HEK293 (cell line): ENCODE measurements around the gene CDK14.

Experiments
- CTCF ChIA-PET: fragments of 350-600 bp; formaldehyde crosslinking; extraction: SDS; loops from one replicate; lab custom pipeline; 2021; ENCODE audit warnings: antibody characterized with exemption; lab: Yijun Ruan, JAX
- POLR2A ChIA-PET: fragments of 300-600 bp; formaldehyde crosslinking; extraction: SDS; loops from one replicate; lab custom pipeline; 2020; ENCODE audit warnings: antibody characterized with exemption, inconsistent platforms; lab: Yijun Ruan, JAX
- H3K27ac ChIP-seq: fragments of 200-500 bp; sonication (Bioruptor generic); 2 replicates; pipeline ENCODE4 v1.5.1; 2014; ENCODE audit warnings: low read depth, low read length, control low read depth, inconsistent platforms; ENCODE audit errors: extremely low read depth
- H3K36me3 ChIP-seq, 2 experiments: fragments of 200-500 bp in 1 of 2; sonication (Bioruptor generic) in 1 of 2; 1 replicate in 1 of 2; 2 replicates in 1 of 2; pipeline ENCODE4 v1.5.1; 2014 to 2017; ENCODE audit warnings: inconsistent platforms in 2 of 2, low read length in 2 of 2; ENCODE audit not compliant: control insufficient read depth in 2 of 2, insufficient read depth in 1 of 2
- H3K4me1 ChIP-seq: fragments of 200-500 bp; sonication (Bioruptor generic); 2 replicates; pipeline ENCODE4 v1.5.1; 2014; ENCODE audit warnings: mild to moderate bottlenecking, low read length, inconsistent platforms; ENCODE audit not compliant: control insufficient read depth, insufficient read depth
- H3K4me3 ChIP-seq: 2 replicates; pipeline ENCODE4 v1.5.1; 2011; ENCODE audit warnings: low read depth, mild to moderate bottlenecking, control low read depth, low read length, moderate library complexity
- H3K9me3 ChIP-seq: fragments of 200-500 bp; sonication (Bioruptor generic); 2 replicates; pipeline ENCODE4 v1.5.1; 2014; ENCODE audit warnings: low read depth, low read length, inconsistent platforms; ENCODE audit not compliant: control insufficient read depth, insufficient read depth
- FEZF1 ChIP-seq: fragments of 450-650 bp; formaldehyde crosslinking; IDR thresholded peaks from 2 replicates; pipeline ENCODE4 v1.5.1; 2016; ENCODE audit warnings: missing biosample characterization, missing genetic modification characterization
- REST ChIP-seq: fragments of 450-650 bp; formaldehyde crosslinking; IDR thresholded peaks from 2 replicates; pipeline ENCODE4 v1.5.1; 2016; ENCODE audit warnings: missing biosample characterization, missing genetic modification characterization
- ZBTB11 ChIP-seq: fragments of 450-650 bp; formaldehyde crosslinking; conservative IDR thresholded peaks from 2 replicates; pipeline ENCODE4 v1.5.1; 2016; ENCODE audit warnings: low read depth, missing biosample characterization, missing genetic modification characterization
- ZNF169 ChIP-seq: fragments of 450-650 bp; formaldehyde crosslinking; IDR thresholded peaks from 2 replicates; pipeline ENCODE4 v1.5.1; 2016; ENCODE audit warnings: missing biosample characterization, missing genetic modification characterization
- ZNF18 ChIP-seq: fragments of 450-650 bp; formaldehyde crosslinking; IDR thresholded peaks from 2 replicates; pipeline ENCODE4 v1.5.1; 2016; ENCODE audit warnings: missing biosample characterization, missing genetic modification characterization
- ZNF280D ChIP-seq: fragments of 450-650 bp; formaldehyde crosslinking; IDR thresholded peaks from 2 replicates; pipeline ENCODE4 v1.5.1; 2016; ENCODE audit warnings: missing biosample characterization, missing genetic modification characterization
- ZNF311 ChIP-seq: fragments of 450-650 bp; formaldehyde crosslinking; IDR thresholded peaks from 2 replicates; pipeline ENCODE4 v1.5.1; 2017; ENCODE audit warnings: missing biosample characterization, missing genetic modification characterization, borderline replicate concordance
- ZNF580 ChIP-seq: fragments of 450-650 bp; formaldehyde crosslinking; IDR thresholded peaks from 2 replicates; pipeline ENCODE4 v1.5.1; 2016; ENCODE audit warnings: missing biosample characterization, missing genetic modification characterization
- ZNF596 ChIP-seq: fragments of 450-650 bp; IDR thresholded peaks from 2 replicates; pipeline ENCODE4 v1.5.0; 2018; ENCODE audit warnings: missing biosample characterization, mild to moderate bottlenecking, missing genetic modification characterization, moderate library complexity
- ZNF600 ChIP-seq: fragments of 450-650 bp; formaldehyde crosslinking; IDR thresholded peaks from 2 replicates; pipeline ENCODE4 v1.5.1; 2016; ENCODE audit warnings: missing biosample characterization, missing genetic modification characterization
- ZSCAN16 ChIP-seq: fragments of 450-650 bp; formaldehyde crosslinking; IDR thresholded peaks from 2 replicates; pipeline ENCODE4 v1.5.1; 2016; ENCODE audit warnings: missing biosample characterization, missing genetic modification characterization

Gene CDK14

GRCh38 chr7:90939666-90940065, 343.5 kb downstream of the CDK14 start:
- H3K4me1 ChIP-seq = no peaks in the 10 kb centered on the region
- no peak for TF ChIP-seq ZSCAN16
- H3K9me3 ChIP-seq = no peaks in the 10 kb centered on the region
- H3K27ac ChIP-seq = no peak overlapping the region
- no peaks in the 10 kb centered on the region for H3K36me3 ChIP-seq
- POLR2A ChIA-PET = no interaction called here
- H3K4me3 ChIP-seq = no peak overlapping the region
- CTCF ChIA-PET = no interaction called here

- POLR2A ChIA-PET = no interaction called here
- H3K4me1 ChIP-seq = no peaks in the 10 kb centered on the region
Measured at GRCh38 chr7:90944021-90944420, 347.9 kb downstream of the CDK14 start.

More at GRCh38 chr7:90944021-90944420, 347.9 kb downstream of the CDK14 start:
- Histone ChIP-seq H3K27ac (no peak overlapping the region), H3K36me3 (no peaks in the 10 kb centered on the region), H3K9me3 (no peaks in the 10 kb centered on the region), H3K4me3 (no peak overlapping the region)
- CTCF ChIA-PET = no interaction called here
- TF ChIP-seq REST = no peak
- no peak for TF ChIP-seq ZNF596 (tag by site-specific recombination)
- TF ChIP-seq ZBTB11 = no peak
- no peak for TF ChIP-seq FEZF1 (tag by site-specific recombination)
- TF ChIP-seq ZNF580 (tag by site-specific recombination) = no peak
- no peak for TF ChIP-seq ZNF169 (tag by site-specific recombination)
- TF ChIP-seq ZNF311 (tag by site-specific recombination) = no peak
- TF ChIP-seq ZNF18 = no peak
- TF ChIP-seq ZNF280D (tag by site-specific recombination) = no peak
- no peak for TF ChIP-seq ZNF600
